Measurements from ENCODE around the gene MOB2.

Gene MOB2

GRCh38 chr11:1506981-1507380 is 20.4 kb upstream of the MOB2 start:
- Histone ChIP-seq H3K4me3 (ENCODE audit: low read depth, low read length) (no peak overlapping the region), H3K27me3 (no peaks in the 10 kb centered on the region), H3K4me1 (no peaks in the 10 kb centered on the region), H3K36me3 (no peaks in the 10 kb centered on the region), H3K9me3 (no peaks in the 10 kb centered on the region)
- DNase-seq: no peak
- TF ChIP-seq CTCF (IDR thresholded peaks at IDR 0.05; ENCODE audit: low read depth, low read length): no peak

- Histone ChIP-seq H3K4me3 (ENCODE audit: low read depth, low read length) (no peak overlapping the region), H3K4me1 (no peaks in the 10 kb centered on the region), H3K27me3 (no peaks in the 10 kb centered on the region), H3K9me3 (no peaks in the 10 kb centered on the region), H3K36me3 (no peaks in the 10 kb centered on the region)
- no peak for TF ChIP-seq CTCF (IDR thresholded peaks at IDR 0.05; ENCODE audit: low read depth, low read length)
- DNase-seq: no peak
Observed at GRCh38 chr11:1505480-1505879, 18.9 kb upstream of the MOB2 start.

- H3K4me3 ChIP-seq (ENCODE audit: low read depth, low read length): no peak overlapping the region
- no peaks in the 10 kb centered on the region for H3K27me3 ChIP-seq
- DNase-seq: no peak
- no peaks in the 10 kb centered on the region for H3K4me1 ChIP-seq
- TF ChIP-seq CTCF (IDR thresholded peaks at IDR 0.05; ENCODE audit: low read depth, low read length): no peak
- no peaks in the 10 kb centered on the region for H3K9me3 ChIP-seq
- no peaks in the 10 kb centered on the region for H3K36me3 ChIP-seq
Observed at GRCh38 chr11:1504581-1505290, 18.2 kb upstream of the MOB2 start.

GRCh38 chr11:1504138-1504537 is 17.6 kb upstream of the MOB2 start:
- Histone ChIP-seq H3K4me1 (no peaks in the 10 kb centered on the region), H3K27me3 (no peaks in the 10 kb centered on the region), H3K9me3 (no peaks in the 10 kb centered on the region), H3K4me3 (ENCODE audit: low read depth, low read length) (no peak overlapping the region), H3K36me3 (no peaks in the 10 kb centered on the region)
- no peak for TF ChIP-seq CTCF (IDR thresholded peaks at IDR 0.05; ENCODE audit: low read depth, low read length)
- no peak for DNase-seq

- H3K4me3 ChIP-seq (ENCODE audit: low read depth, low read length): no peak overlapping the region
- H3K36me3 ChIP-seq: no peaks in the 10 kb centered on the region
- H3K9me3 ChIP-seq: no peaks in the 10 kb centered on the region
- no peaks in the 10 kb centered on the region for H3K4me1 ChIP-seq
- no peak for TF ChIP-seq CTCF (IDR thresholded peaks at IDR 0.05; ENCODE audit: low read depth, low read length)
- peak; percentile 32 for DNase-seq
- no peaks in the 10 kb centered on the region for H3K27me3 ChIP-seq
Observed at GRCh38 chr11:1503708-1504104, 17.1 kb upstream of the MOB2 start.

GRCh38 chr11:1502954-1503707 is 16.6 kb upstream of the MOB2 start:
- Histone ChIP-seq H3K36me3 (no peaks in the 10 kb centered on the region), H3K9me3 (no peaks in the 10 kb centered on the region), H3K4me1 (no peaks in the 10 kb centered on the region), H3K27me3 (no peaks in the 10 kb centered on the region), H3K4me3 (ENCODE audit: low read depth, low read length) (no peak overlapping the region)
- no peak for DNase-seq
- no peak for TF ChIP-seq CTCF (IDR thresholded peaks at IDR 0.05; ENCODE audit: low read depth, low read length)

Data from BE2C (cell line).